ENCODE data around the gene ATP8B4. TPM values are rescaled to one million over a fixed set of nuclear protein-coding genes. Genes with fewer than 3 reads are reported as not detected.

The ATP8B4 gene
- total and polyA plus RNA-seq, 11 donors, result 0.51 to 14.7 (median 2.1) TPM

GRCh38 chr15:49962044-49962602 lies 156.9 kb downstream of the ATP8B4 start:
- ATAC-seq, result no peak
- DNase-seq, result no peak
- peaks cover 0 to 8% (median 0%) of the 10 kb centered on the region in 12 donors for H3K4me1 ChIP-seq
- no peak overlapping the region for H3K27ac ChIP-seq
- no peak for TF ChIP-seq CTCF (IDR thresholded peaks at IDR 0.05)
- TF ChIP-seq POLR2A (IDR thresholded peaks at IDR 0.05), result no peak
- no peak overlapping the region for H3K4me3 ChIP-seq
- peaks cover 0 to 27% (median 5%) of the 10 kb centered on the region in 12 donors for H3K9me3 ChIP-seq
- 85 to 90% (median 88%) methylated on average over 3 of the region's 3 CpGs for WGBS, 4 donors
- no peaks in the 10 kb centered on the region for H3K36me3 ChIP-seq
- intact Hi-C loops (cut with DNase I), result no loop called here
- H3K27me3 ChIP-seq, result no peaks in the 10 kb centered on the region

GRCh38 chr15:49953421-49953820 lies 165.6 kb downstream of the ATP8B4 start:
- Histone ChIP-seq H3K4me1 (no peaks in the 10 kb centered on the region), H3K27ac (no peak overlapping the region), H3K4me3 (no peak overlapping the region), H3K36me3 (peaks cover 0 to 4% (median 0%) of the 10 kb centered on the region in 9 donors), H3K27me3 (no peaks in the 10 kb centered on the region), H3K9me3 (peaks cover 0 to 29% (median 0%) of the 10 kb centered on the region in 12 donors)
- ATAC-seq, result no peak
- WGBS, 4 donors, result 52 to 96% (median 72%) methylated on average over 2 to 3 of the region's 3 CpGs
- intact Hi-C loops (cut with DNase I), result no loop called here
- TF ChIP-seq CTCF (IDR thresholded peaks at IDR 0.05) (no peak), POLR2A (IDR thresholded peaks at IDR 0.05) (no peak)
- DNase-seq, result no peak

- ATAC-seq (no peak), DNase-seq (no peak)
- intact Hi-C loops (cut with DNase I), result loop anchor here in 1 of 10 donors (2.0 kb wide), 1 partner anchor 18 kb away; no protein-coding TSS in a partner anchor
- Histone ChIP-seq H3K9me3 (peaks cover 0 to 74% (median 17%) of the 10 kb centered on the region in 12 donors), H3K27me3 (no peaks in the 10 kb centered on the region), H3K4me3 (no peak overlapping the region), H3K27ac (no peak overlapping the region), H3K4me1 (no peaks in the 10 kb centered on the region), H3K36me3 (no peaks in the 10 kb centered on the region)
- TF ChIP-seq CTCF (IDR thresholded peaks at IDR 0.05) (no peak), POLR2A (IDR thresholded peaks at IDR 0.05) (no peak)
- WGBS, 4 donors, result 84 to 91% (median 88%) methylated on average over 2 of the region's 2 CpGs
These were observed 172.4 kb downstream of the ATP8B4 start for GRCh38 chr15:49946681-49947080.

- Histone ChIP-seq H3K36me3 (no peaks in the 10 kb centered on the region), H3K27ac (no peak overlapping the region), H3K27me3 (no peaks in the 10 kb centered on the region), H3K9me3 (no peaks in the 10 kb centered on the region), H3K4me3 (no peak overlapping the region), H3K4me1 (peaks cover 0 to 14% (median 0%) of the 10 kb centered on the region in 12 donors)
- no peak for ATAC-seq
- TF ChIP-seq CTCF (IDR thresholded peaks at IDR 0.05) (no peak), POLR2A (IDR thresholded peaks at IDR 0.05) (no peak)
- no peak for DNase-seq
- intact Hi-C loops (cut with DNase I), result no loop called here
- WGBS, 4 donors, result 55 to 61% (median 60%) methylated on average over 2 of the region's 2 CpGs
These were observed 184.5 kb downstream of the ATP8B4 start for GRCh38 chr15:49934487-49934886.
